NCI-H2227 (cell line): ENCODE data around the gene SETD1A.
"Not testable (repeated sequence)": the region's sequence is repeated elsewhere in the genome, so short reads cannot be mapped to it uniquely, and the experiment has no call there.

Source experiments
- DNase-seq: peaks from one replicate; lab custom pipeline; 2025; ENCODE audit not compliant: unreplicated experiment; lab: John Stamatoyannopoulos, UW

Gene SETD1A

GRCh38 chr16:30928390-30928789, 29.2 kb upstream of the SETD1A start:
- DNase-seq = no peak

- DNase-seq = no peak
Observed at GRCh38 chr16:30929167-30929566, 28.4 kb upstream of the SETD1A start.

- DNase-seq = no peak
Observed at GRCh38 chr16:30930160-30930571, 27.4 kb upstream of the SETD1A start.

GRCh38 chr16:30931068-30931650, 26.4 kb upstream of the SETD1A start:
- DNase-seq = no peak

- DNase-seq = peak; percentile 67
Observed at GRCh38 chr16:30934827-30935557, 22.6 kb upstream of the SETD1A start.

GRCh38 chr16:30937692-30938091, 19.9 kb upstream of the SETD1A start:
- DNase-seq = no peak

- DNase-seq = not testable (repeated sequence)
Observed at GRCh38 chr16:30939571-30939970, 18.0 kb upstream of the SETD1A start.

GRCh38 chr16:30941600-30942425, 15.7 kb upstream of the SETD1A start:
- DNase-seq = peak; percentile 80

- DNase-seq = no peak
Observed at GRCh38 chr16:30942426-30942806, 15.1 kb upstream of the SETD1A start.

GRCh38 chr16:30944352-30944751, 13.2 kb upstream of the SETD1A start:
- DNase-seq = no peak

- no peak for DNase-seq
Observed at GRCh38 chr16:30946671-30947540, 10.6 kb upstream of the SETD1A start.

- DNase-seq = no peak
Observed at GRCh38 chr16:30947541-30947858, 10.1 kb upstream of the SETD1A start.

- DNase-seq = peak; percentile 100
Observed at GRCh38 chr16:30947859-30948666, 9.5 kb upstream of the SETD1A start.

GRCh38 chr16:30948667-30949649, 8.6 kb upstream of the SETD1A start, which contains the start of gene ORAI3:
ORAI3 (plus strand) TSS chr16:30949068; CDS start chr16:30949290, 222 bp downstream.
- peak; percentile 67 for DNase-seq

- DNase-seq = no peak
Observed at GRCh38 chr16:30949650-30950515, 7.7 kb upstream of the SETD1A start.

- DNase-seq = no peak
Observed at GRCh38 chr16:30950516-30951065, 7.0 kb upstream of the SETD1A start.

- DNase-seq = no peak
Observed at GRCh38 chr16:30951193-30951592, 6.4 kb upstream of the SETD1A start.

- no peak for DNase-seq
Observed at GRCh38 chr16:30951750-30952149, 5.8 kb upstream of the SETD1A start.
